CD14-positive monocyte (primary cell): Measurements from ENCODE around the gene ATP8B3. TPM values are rescaled to one million over a fixed set of nuclear protein-coding genes. Genes with fewer than 3 reads are reported as not detected.

Experiments used
- DNase-seq, 3 donors: peaks; one replicate each; pipeline ENCODE4 v3.0.0-alpha.2; 2011 to 2022
- H2AFZ ChIP-seq: 2 replicates; pipeline ENCODE4 v1.6.0; 2012; ENCODE audit warnings: mild to moderate bottlenecking, low read depth, low read length, inconsistent platforms; ENCODE audit not compliant: insufficient read depth, poor library complexity, severe bottlenecking
- H3K27ac ChIP-seq, 2 donors: 1 replicate in 1 of 2; 2 replicates in 1 of 2; pipeline ENCODE4 v1.5.1; 2012 to 2013; ENCODE audit warnings: low read length in 2 of 2, control low read depth in 1 of 2, inconsistent platforms in 1 of 2, low read depth in 1 of 2, mild to moderate bottlenecking in 1 of 2
- H3K27me3 ChIP-seq, 2 donors: one replicate each; pipeline versions ENCODE4 v1.6.0 to v1.6.1; 2011 to 2013; ENCODE audit warnings: low read length in 2 of 2; ENCODE audit not compliant: control insufficient read depth in 2 of 2, insufficient read depth in 2 of 2
- H3K36me3 ChIP-seq, 2 donors: replicated peaks in 1 of 2; 1 replicate in 1 of 2; 2 replicates in 1 of 2; pipeline versions ENCODE4 v1.5.1 to v1.6.1; 2012 to 2013; ENCODE audit warnings: low read length in 2 of 2, control low read depth in 1 of 2, inconsistent platforms in 1 of 2, mild to moderate bottlenecking in 1 of 2; ENCODE audit not compliant: insufficient read depth in 2 of 2, control insufficient read depth in 1 of 2
- H3K4me1 ChIP-seq, 2 donors: 1 replicate in 1 of 2; 2 replicates in 1 of 2; pipeline versions ENCODE4 v1.5.1 to v1.6.1; 2012 to 2013; ENCODE audit warnings: low read length in 2 of 2, control low read depth in 1 of 2, inconsistent platforms in 1 of 2, mild to moderate bottlenecking in 1 of 2, moderate library complexity in 1 of 2; ENCODE audit not compliant: insufficient read depth in 2 of 2, control insufficient read depth in 1 of 2
- H3K4me2 ChIP-seq: replicated peaks from 2 replicates; pipeline ENCODE3; 2012; ENCODE audit warnings: low read length, moderate library complexity, mild to moderate bottlenecking; ENCODE audit not compliant: poor library complexity, severe bottlenecking; ENCODE audit errors: extremely low read depth
- H3K4me3 ChIP-seq, 3 experiments: fragments of 200-600 bp in 1 of 3; sonication (generic) in 1 of 3; replicated peaks in 1 of 3; 1 replicate in 2 of 3; 2 replicates in 1 of 3; pipeline ENCODE4 v1.5.1; 2011 to 2013; ENCODE audit warnings: low read length in 3 of 3, mild to moderate bottlenecking in 3 of 3, control low read depth in 2 of 3, low read depth in 2 of 3, inconsistent platforms in 1 of 3, moderate library complexity in 1 of 3
- H3K79me2 ChIP-seq: 2 replicates; pipeline ENCODE4 v1.6.0; 2012; ENCODE audit warnings: mild to moderate bottlenecking, control low read depth, inconsistent platforms, low read length, moderate library complexity; ENCODE audit not compliant: insufficient read depth
- H3K9ac ChIP-seq: 2 replicates; pipeline ENCODE4 v1.6.0; 2017; ENCODE audit warnings: low read length, mild to moderate bottlenecking; ENCODE audit not compliant: insufficient read depth, poor library complexity, severe bottlenecking
- H3K9me3 ChIP-seq, 2 donors: replicated peaks in 1 of 2; 1 replicate in 1 of 2; 2 replicates in 1 of 2; pipeline versions ENCODE4 v1.5.1 to v1.6.1; 2012 to 2013; ENCODE audit warnings: low read length in 2 of 2, control low read depth in 1 of 2; ENCODE audit not compliant: control insufficient read depth in 1 of 2, insufficient read depth in 1 of 2
- H4K20me1 ChIP-seq: 2 replicates; pipeline ENCODE4 v1.6.0; 2012; ENCODE audit warnings: mild to moderate bottlenecking, low read length, control low read depth, moderate library complexity; ENCODE audit not compliant: insufficient read depth
- H3K27ac Mint-ChIP-seq, 7 donors: one replicate each; pipeline ENCODE4 v1.8.0; 2020; ENCODE audit warnings: mild to moderate bottlenecking in 7 of 7, mixed read lengths in 7 of 7, moderate library complexity in 6 of 7, inconsistent platforms in 2 of 7
- H3K27me3 Mint-ChIP-seq, 3 donors: one replicate each; pipeline ENCODE4 v1.8.0; 2021 to 2022; ENCODE audit warnings: low read depth in 3 of 3, mild to moderate bottlenecking in 3 of 3, mixed read lengths in 3 of 3, moderate library complexity in 3 of 3, inconsistent platforms in 1 of 3
- H3K36me3 Mint-ChIP-seq, 2 donors: one replicate each; pipeline ENCODE4 v1.8.0; 2020; ENCODE audit warnings: mixed read lengths in 2 of 2, inconsistent platforms in 1 of 2, mild to moderate bottlenecking in 1 of 2
- H3K4me1 Mint-ChIP-seq: one replicate; pipeline ENCODE4 v1.8.0; 2020; ENCODE audit warnings: mild to moderate bottlenecking, mixed read lengths
- H3K4me3 Mint-ChIP-seq, 2 donors: one replicate each; pipeline ENCODE4 v1.8.0; 2020; ENCODE audit warnings: mild to moderate bottlenecking in 2 of 2, mixed read lengths in 2 of 2, moderate library complexity in 1 of 2
- H3K9me3 Mint-ChIP-seq, 7 donors: one replicate each; pipeline ENCODE4 v1.8.0; 2020 to 2022; ENCODE audit warnings: mixed read lengths in 7 of 7, mild to moderate bottlenecking in 6 of 7, moderate library complexity in 6 of 7, inconsistent platforms in 2 of 7
- WGBS: methylation state at CpG from one replicate; pipeline ENCODE4 v1.1.5; 2013; ENCODE audit warnings: missing lambda C conversion rate; ENCODE audit not compliant: insufficient coverage; 5-methylcytosine and 5-hydroxymethylcytosine counted together
- intact Hi-C, 2 donors: fragments of 100-400 bp; cut with micrococcal nuclease; formaldehyde crosslinking; loops; one replicate each; pipeline versions ENCODE4 v1.15.0 to v1.15.1; 2023
- polyA plus RNA-seq, 3 donors: library from polyadenylated mRNA; depleted of rRNA in 1 of 3; unstranded in 2 of 3; stranded (reverse) in 1 of 3; fragments of 300-500 nt in 2 of 3; fragments of >200 nt in 1 of 3; fragmentation: Illumina TruSeq in 2 of 3; gene quantifications; 1 replicate in 2 of 3; 2 replicates in 1 of 3; pipeline ENCODE4 v1.2.3, GENCODE V29; 2012 to 2021
- TF ChIP-seq, protein P1 (sequence below): fragments of 200-600 bp; IDR thresholded peaks from one replicate; pipeline ENCODE4 v1.8.0; 2022; ENCODE audit warnings: antibody characterized with exemption, mild to moderate bottlenecking

The ATP8B3 gene
- polyA plus RNA-seq, 3 donors, result 1.6 to 8.2 (median 1.8) TPM

DNA sequence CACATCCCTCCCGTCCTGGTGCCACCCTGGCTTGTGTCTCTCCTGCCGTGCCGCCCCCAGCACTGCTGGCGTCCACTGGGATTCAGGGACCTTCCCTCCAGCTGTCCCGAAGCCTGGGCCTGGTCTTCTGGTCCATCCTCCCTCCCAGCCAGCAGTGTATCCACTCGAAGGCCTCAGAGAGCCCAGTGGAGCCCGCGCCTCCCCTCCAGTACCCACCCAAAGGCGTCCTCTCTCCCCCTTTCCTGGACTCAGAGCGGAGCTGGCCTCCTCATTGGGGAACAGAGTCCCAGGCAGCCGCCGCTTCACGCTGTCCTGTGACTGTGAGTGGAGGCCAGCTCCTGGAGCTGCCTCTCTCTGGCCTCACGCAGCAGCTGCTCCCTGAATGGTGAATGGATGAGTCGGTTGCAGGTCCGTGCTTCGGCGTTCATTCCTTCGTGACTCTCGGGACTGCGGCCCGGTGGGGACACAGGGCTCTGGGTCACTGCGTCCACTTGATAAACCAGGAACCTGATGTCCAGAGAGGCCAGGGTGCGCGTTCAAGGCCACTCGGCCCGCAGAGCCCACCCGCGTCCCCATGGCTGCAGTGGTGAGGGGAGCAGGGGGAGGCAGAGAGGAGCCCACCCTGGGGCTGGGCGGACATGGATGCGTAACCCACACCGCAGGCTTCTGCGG lies 46.7 kb downstream of the ATP8B3 start:
- Histone ChIP-seq H3K4me3 (no peak overlapping the region), H3K27me3 (peaks cover 47 to 99% of the 10 kb centered on the region in 2 donors), H3K79me2 (no peaks in the 10 kb centered on the region), H3K4me1 (no peaks in the 10 kb centered on the region), H4K20me1 (no peaks in the 10 kb centered on the region), H3K27ac (no peak overlapping the region), H3K9ac (no peak overlapping the region), H3K4me2 (no peak overlapping the region), H3K9me3 (peaks cover 11 to 33% of the 10 kb centered on the region in 2 donors), H2AFZ (no peak overlapping the region), H3K36me3 (no peaks in the 10 kb centered on the region)
- intact Hi-C loops, result loop anchor here in 1 of 2 donors (5.0 to 10.0 kb wide), 2 partner anchors 141 to 218 kb away; no protein-coding TSS in a partner anchor
- Mint-ChIP-seq H3K4me1 (peaks cover 2% of the 10 kb centered on the region), H3K27ac (peak overlapping the region in 1 of 7 donors; percentile 31), H3K9me3 (peaks cover 1 to 28% (median 14%) of the 10 kb centered on the region in 7 donors), H3K27me3 (peaks cover 86 to 99% (median 91%) of the 10 kb centered on the region in 3 donors), H3K4me3 (peak overlapping the region in 1 of 2 donors; percentile 78), H3K36me3 (peaks cover 0 to 5% of the 10 kb centered on the region in 2 donors)
- DNase-seq, result no peak
- 16% methylated on average over 29 of the region's 33 CpGs for WGBS
- TF ChIP-seq, protein P1, sequence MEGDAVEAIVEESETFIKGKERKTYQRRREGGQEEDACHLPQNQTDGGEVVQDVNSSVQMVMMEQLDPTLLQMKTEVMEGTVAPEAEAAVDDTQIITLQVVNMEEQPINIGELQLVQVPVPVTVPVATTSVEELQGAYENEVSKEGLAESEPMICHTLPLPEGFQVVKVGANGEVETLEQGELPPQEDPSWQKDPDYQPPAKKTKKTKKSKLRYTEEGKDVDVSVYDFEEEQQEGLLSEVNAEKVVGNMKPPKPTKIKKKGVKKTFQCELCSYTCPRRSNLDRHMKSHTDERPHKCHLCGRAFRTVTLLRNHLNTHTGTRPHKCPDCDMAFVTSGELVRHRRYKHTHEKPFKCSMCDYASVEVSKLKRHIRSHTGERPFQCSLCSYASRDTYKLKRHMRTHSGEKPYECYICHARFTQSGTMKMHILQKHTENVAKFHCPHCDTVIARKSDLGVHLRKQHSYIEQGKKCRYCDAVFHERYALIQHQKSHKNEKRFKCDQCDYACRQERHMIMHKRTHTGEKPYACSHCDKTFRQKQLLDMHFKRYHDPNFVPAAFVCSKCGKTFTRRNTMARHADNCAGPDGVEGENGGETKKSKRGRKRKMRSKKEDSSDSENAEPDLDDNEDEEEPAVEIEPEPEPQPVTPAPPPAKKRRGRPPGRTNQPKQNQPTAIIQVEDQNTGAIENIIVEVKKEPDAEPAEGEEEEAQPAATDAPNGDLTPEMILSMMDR, result no peak

- Histone ChIP-seq H3K36me3 (no peaks in the 10 kb centered on the region), H3K79me2 (no peaks in the 10 kb centered on the region), H3K4me1 (no peaks in the 10 kb centered on the region), H3K9me3 (peaks cover 5 to 35% of the 10 kb centered on the region in 2 donors), H2AFZ (no peak overlapping the region), H3K4me3 (no peak overlapping the region), H3K4me2 (no peak overlapping the region), H3K27ac (no peak overlapping the region), H4K20me1 (no peaks in the 10 kb centered on the region), H3K9ac (no peak overlapping the region), H3K27me3 (peaks cover 49 to 99% of the 10 kb centered on the region in 2 donors)
- peaks cover 2% of the 10 kb centered on the region for H3K4me1 Mint-ChIP-seq
- H3K27ac Mint-ChIP-seq, result no peak overlapping the region
- peak overlapping the region in 1 of 2 donors; percentile 78 for H3K4me3 Mint-ChIP-seq
- H3K36me3 Mint-ChIP-seq, result peaks cover 0 to 5% of the 10 kb centered on the region in 2 donors
- TF ChIP-seq, protein P1, result no peak
- DNase-seq, result no peak
- H3K27me3 Mint-ChIP-seq, result peaks cover 87 to 99% (median 92%) of the 10 kb centered on the region in 3 donors
- peaks cover 0 to 24% (median 8%) of the 10 kb centered on the region in 7 donors for H3K9me3 Mint-ChIP-seq
- intact Hi-C loops, result loop anchor here in 1 of 2 donors (5.0 to 10.0 kb wide), 2 partner anchors 140 to 217 kb away; no protein-coding TSS in a partner anchor
- WGBS, result 9% methylated on average over 11 of the region's 15 CpGs
These were observed 47.3 kb downstream of the ATP8B3 start for GRCh38 chr19:1764729-1765128.
